Heart left ventricle (tissue), 16 donors: ENCODE measurements around the gene ANKRD63. TPM values are rescaled to one million over a fixed set of nuclear protein-coding genes. Genes with fewer than 3 reads are reported as not detected.

Source experiments
- ATAC-seq, 4 donors: fragments of 200-7000 bp; cut with Tn5 transposase; one replicate each; pipeline ENCODE4 v1.9.1; 2020 to 2022; ENCODE audit warnings: moderate library complexity in 4 of 4, mild to moderate bottlenecking in 3 of 4, moderate number of reproducible peaks in 1 of 4
- DNase-seq, 5 donors: peaks; one replicate each; pipeline ENCODE4 v3.0.0-alpha.2; 2020
- H3K27ac ChIP-seq, 12 donors: fragments of 200-600 bp; sonication (generic) in 4 of 12; one replicate each; pipeline versions ENCODE4 v1.5.0 to v1.8.0; 2016 to 2022; ENCODE audit warnings: mild to moderate bottlenecking in 2 of 12
- H3K27me3 ChIP-seq, 9 donors: fragments of 200-600 bp; sonication (generic) in 2 of 9; one replicate each; pipeline versions ENCODE4 v1.5.1 to v1.8.0; 2016 to 2022; ENCODE audit warnings: mild to moderate bottlenecking in 3 of 9
- H3K36me3 ChIP-seq, 9 donors: fragments of 200-600 bp; sonication (generic) in 2 of 9; one replicate each; pipeline versions ENCODE4 v1.5.0 to v1.8.0; 2018 to 2022; ENCODE audit warnings: mild to moderate bottlenecking in 2 of 9
- H3K4me1 ChIP-seq, 12 donors: fragments of 200-600 bp; sonication (generic) in 4 of 12; one replicate each; pipeline versions ENCODE4 v1.5.0 to v1.8.0; 2016 to 2022; ENCODE audit warnings: mild to moderate bottlenecking in 3 of 12
- H3K4me3 ChIP-seq, 12 donors: fragments of 200-600 bp; sonication (generic) in 4 of 12; one replicate each; pipeline versions ENCODE4 v1.5.0 to v1.8.0; 2017 to 2022; ENCODE audit warnings: mild to moderate bottlenecking in 9 of 12, moderate library complexity in 4 of 12
- H3K9me3 ChIP-seq, 12 donors: fragments of 200-600 bp; sonication (generic) in 4 of 12; one replicate each; pipeline versions ENCODE4 v1.5.0 to v1.8.0; 2016 to 2022; ENCODE audit warnings: mild to moderate bottlenecking in 1 of 12
- CTCF ChIP-seq, 12 donors: fragments of 200-600 bp; sonication (generic) in 4 of 12; IDR thresholded peaks; one replicate each; pipeline versions ENCODE4 v1.5.0 to v1.8.0; 2018 to 2022; ENCODE audit warnings: antibody characterized with exemption in 12 of 12, mild to moderate bottlenecking in 5 of 12
- POLR2A ChIP-seq, 2 donors: fragments of 450-650 bp; IDR thresholded peaks; one replicate each; pipeline ENCODE4 v1.6.1; 2017; ENCODE audit warnings: antibody characterized with exemption in 2 of 2, mild to moderate bottlenecking in 2 of 2, moderate library complexity in 2 of 2
- WGBS, 4 donors: extraction: QIAGEN DNeasy Blood & Tissue Kit in 2 of 4; methylation state at CpG; one replicate each; pipeline versions ENCODE4 v1.1.5 to v1.1.7; 2013 to 2018; 5-methylcytosine and 5-hydroxymethylcytosine counted together
- intact Hi-C, 10 donors: fragments of 100-400 bp; cut with DNase I; formaldehyde crosslinking; loops; one replicate each; pipeline versions ENCODE4 v1.11.1 to v1.14.2; 2022
- polyA plus RNA-seq, 2 donors: library from polyadenylated mRNA; stranded (reverse); fragments of 200-250 nt; gene quantifications; one replicate each; pipeline ENCODE4 v1.2.3, GENCODE V29; 2013
- total RNA-seq, 9 donors: library from RNA; depleted of rRNA in 2 of 9; stranded (reverse); fragments of >200 nt in 2 of 9; fragmentation: NEBNext Ultra II Directional in 3 of 9; extraction: Animal tissue kit (Norgen Biotek cat#: 25700) in 3 of 9; gene quantifications; one replicate each; pipeline versions ENCODE4 v1.1.0 to v1.2.4, GENCODE V29; 2016 to 2023
- donor health status: ischemic (EF 13 %, LVEDD 7.1; RV severe dilation, severe dysfunction).
- donor health status: healthy with polysubstance abuse.
- donor health status: DM: no; HTN: yes; CAD: no.
- donor health status: DM: no; HTN: no; CAD: no.
- donor health status: ischemic (EF 25% LVEDD 6.9; RV normal size, moderate dysfunction).
- donor health status: ischemic (EF 25% LVEDD 5.7; RV mildly dilated, moderate dysfunction).
- donor health status: healthy.
- donor health status: DM: yes; HTN: yes; CAD: no.
- donor health status: ischemic (EF 35%, LVEDD 5.7; RV mildly dilated, moderate dysfunction).
- donor health status: nonischemic (EF 11% LVEDD 7.7; RV severe dilation, severe dysfunction).
- donor health status: DM: yes; HTN: yes; CAD: no.
- donor health status: PGD.
- donor health status: ischemic (EF 29% LVEDD 5.4; RV normal size, mild dysfunction).
- donor health status: nonischemic (EF 23%, LVEDD 6.1; RV moderate dilation, normal function).

Gene ANKRD63
- total and polyA plus RNA-seq, 11 donors, result 0.27 to 0.57 (median 0.45) TPM; not detected in 6

GRCh38 chr15:40252438-40253166, 30.3 kb downstream of the ANKRD63 start:
- DNase-seq, result peak in 2 of 5 donors; percentile 49 to 67
- 3 to 6% (median 4%) methylated on average over 23 to 82 of the region's 82 CpGs for WGBS, 4 donors
- peak overlapping the region; percentile 28 to 71 (median 56) for H3K4me3 ChIP-seq
- intact Hi-C loops, result no loop called here
- H3K27me3 ChIP-seq, result peaks cover 0 to 33% (median 3%) of the 10 kb centered on the region in 9 donors
- peak in 2 of 12 donors; percentile 13 to 15 for TF ChIP-seq CTCF (IDR thresholded peaks at IDR 0.05)
- TF ChIP-seq POLR2A (IDR thresholded peaks at IDR 0.05), result no peak
- H3K36me3 ChIP-seq, result no peaks in the 10 kb centered on the region
- peak overlapping the region in 6 of 12 donors; percentile 8 to 64 (median 32) for H3K27ac ChIP-seq
- peaks cover 0 to 36% (median 17%) of the 10 kb centered on the region in 12 donors for H3K4me1 ChIP-seq
- peak in 3 of 4 donors; percentile 13 to 66 (median 50) for ATAC-seq
- H3K9me3 ChIP-seq, result no peaks in the 10 kb centered on the region

GRCh38 chr15:40252141-40252437, 30.8 kb downstream of the ANKRD63 start:
- no peaks in the 10 kb centered on the region for H3K9me3 ChIP-seq
- peak overlapping the region in 3 of 12 donors; percentile 48 to 64 (median 57) for H3K27ac ChIP-seq
- peak in 1 of 5 donors; percentile 67 for DNase-seq
- 44 to 64% (median 56%) methylated on average over 5 to 27 of the region's 27 CpGs for WGBS, 4 donors
- peaks cover 0 to 36% (median 17%) of the 10 kb centered on the region in 12 donors for H3K4me1 ChIP-seq
- peak in 2 of 4 donors; percentile 9 to 11 for ATAC-seq
- intact Hi-C loops, result no loop called here
- H3K36me3 ChIP-seq, result no peaks in the 10 kb centered on the region
- peaks cover 0 to 33% (median 3%) of the 10 kb centered on the region in 9 donors for H3K27me3 ChIP-seq
- H3K4me3 ChIP-seq, result peak overlapping the region in 11 of 12 donors; percentile 45 to 71 (median 56)
- TF ChIP-seq POLR2A (IDR thresholded peaks at IDR 0.05) (no peak), CTCF (IDR thresholded peaks at IDR 0.05) (no peak)

- ATAC-seq (peak; percentile 50 to 67 (median 60)), DNase-seq (peak in 3 of 5 donors; percentile 35 to 62 (median 49))
- no peaks in the 10 kb centered on the region for H3K9me3 ChIP-seq
- H3K4me1 ChIP-seq, result peaks cover 0 to 36% (median 17%) of the 10 kb centered on the region in 12 donors
- no peak for TF ChIP-seq POLR2A (IDR thresholded peaks at IDR 0.05)
- intact Hi-C loops, result no loop called here
- H3K27ac ChIP-seq, result peak overlapping the region in 6 of 12 donors; percentile 24 to 64 (median 41)
- H3K4me3 ChIP-seq, result peak overlapping the region in 2 of 12 donors; percentile 63 to 68
- 78 to 83% (median 80%) methylated on average over 10 of the region's 10 CpGs for WGBS, 4 donors
- H3K36me3 ChIP-seq, result no peaks in the 10 kb centered on the region
- peaks cover 0 to 33% (median 3%) of the 10 kb centered on the region in 9 donors for H3K27me3 ChIP-seq
Measured at GRCh38 chr15:40251486-40252140, 31.3 kb downstream of the ANKRD63 start.

GRCh38 chr15:40250771-40251483, 31.9 kb downstream of the ANKRD63 start:
- Histone ChIP-seq H3K9me3 (no peaks in the 10 kb centered on the region), H3K4me1 (peaks cover 0 to 36% (median 17%) of the 10 kb centered on the region in 12 donors), H3K4me3 (no peak overlapping the region), H3K27me3 (peaks cover 0 to 32% (median 3%) of the 10 kb centered on the region in 9 donors), H3K27ac (peak overlapping the region in 1 of 12 donors; percentile 26), H3K36me3 (no peaks in the 10 kb centered on the region)
- WGBS, 4 donors, result 83 to 91% (median 88%) methylated on average over 13 of the region's 13 CpGs
- DNase-seq, result peak in 1 of 5 donors; percentile 14
- no peak for TF ChIP-seq POLR2A (IDR thresholded peaks at IDR 0.05)
- TF ChIP-seq CTCF (IDR thresholded peaks at IDR 0.05), result no peak
- ATAC-seq, result no peak
- intact Hi-C loops, result no loop called here
